ENCODE data around the gene HEXD.

HEXD gene

DNA sequence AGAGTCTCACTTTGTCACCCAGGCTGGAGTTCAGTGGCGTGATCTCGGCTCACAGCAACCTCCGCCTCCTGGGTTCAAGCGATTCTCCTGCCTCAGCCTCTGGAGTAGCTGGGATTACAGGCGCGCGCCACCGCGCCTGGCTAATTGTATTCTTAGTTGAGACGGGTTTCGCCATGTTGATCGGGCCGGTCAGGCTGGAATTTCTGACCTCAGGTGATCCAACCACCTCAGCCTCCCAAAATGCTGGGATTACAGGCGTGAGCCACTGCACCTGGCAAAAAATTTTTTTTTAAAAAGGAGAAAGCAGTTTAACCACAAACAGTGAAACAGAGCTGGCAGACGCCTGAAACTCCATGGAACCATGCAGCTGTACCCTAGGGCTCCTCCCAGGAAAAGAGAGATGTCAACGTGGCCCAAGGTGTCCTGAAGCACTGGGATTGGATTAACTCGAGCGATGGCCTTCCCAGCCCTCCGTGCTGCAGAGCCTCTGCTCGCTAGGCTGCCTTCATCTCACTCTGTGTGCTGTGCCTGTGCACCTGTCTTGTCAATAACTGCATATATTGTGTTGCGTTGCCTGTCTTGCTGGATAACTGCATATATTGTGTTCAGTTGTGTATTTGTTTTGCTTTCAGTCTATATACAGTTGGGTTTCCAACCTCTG lies 71.8 kb downstream of the HEXD start:
- peak; percentile 29 for DNase-seq (ENCODE audit: low spot score)

DNA sequence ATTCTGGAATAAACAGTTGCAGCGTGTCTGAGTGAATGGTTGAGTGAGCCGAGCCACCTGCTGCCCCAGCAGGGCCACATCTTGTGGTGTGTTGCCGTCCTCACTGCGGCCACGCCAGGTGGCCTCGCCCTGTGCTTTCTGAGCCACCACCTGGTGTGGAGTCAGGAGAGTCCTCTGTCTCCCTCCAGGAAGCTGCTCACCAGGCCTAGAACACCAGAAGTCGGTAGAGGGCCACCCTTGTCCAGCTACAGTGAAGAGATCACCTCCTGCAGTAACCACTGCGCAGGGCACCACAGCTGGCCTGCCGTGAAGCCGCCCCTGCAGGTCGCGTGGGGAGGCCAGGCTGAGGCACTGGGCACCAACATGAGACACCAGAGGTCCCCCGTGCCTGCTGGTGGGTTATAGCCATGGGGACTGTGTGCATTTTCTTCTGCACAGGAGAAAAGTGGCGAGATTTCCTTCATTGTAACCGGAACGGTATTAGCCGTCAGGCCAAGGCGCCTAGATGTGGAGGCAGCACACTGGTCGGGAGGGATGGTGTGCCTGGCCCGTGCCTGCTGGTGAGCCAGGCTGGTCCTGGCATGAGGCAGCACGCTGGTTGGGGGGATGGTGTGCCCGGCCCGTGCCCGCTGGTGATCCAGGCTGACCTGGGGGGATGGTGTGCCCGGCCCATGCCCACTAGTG lies 72.5 kb downstream of the HEXD start:
- DNase-seq (ENCODE audit: low spot score): peak; percentile 35

DNA sequence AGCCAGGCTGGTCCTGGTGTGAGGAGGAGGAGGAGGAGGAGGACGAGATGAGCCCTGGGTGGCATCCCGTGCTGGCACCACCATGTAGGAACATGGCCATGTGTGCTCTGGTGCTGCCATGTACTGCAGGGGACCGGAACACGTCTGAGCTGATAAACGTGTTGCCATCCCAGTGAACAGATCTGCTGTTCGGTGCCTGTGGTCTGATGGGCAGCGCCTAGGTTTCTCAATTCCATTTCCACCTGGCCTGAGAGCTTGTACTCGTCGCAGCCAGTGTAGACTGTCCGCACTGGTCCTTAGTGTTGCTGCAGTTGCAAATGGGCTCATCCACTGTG lies 73.0 kb downstream of the HEXD start:
- no peak for DNase-seq (ENCODE audit: low spot score)

GRCh38 chr17:82491533-82491932 lies 73.4 kb downstream of the HEXD start:
- peak; percentile 30 for DNase-seq (ENCODE audit: low spot score)

Data from D341Med (cell line).